Astrocyte (in vitro differentiated cells and primary cell): ENCODE data around the gene POU2F1. TPM values are rescaled to one million over a fixed set of nuclear protein-coding genes. Genes with fewer than 3 reads are reported as not detected.
A peak's percentile ranks its signal among the peaks of the same experiment; 100 is the strongest.

Experiments
- DNase-seq: peaks from one replicate; pipeline ENCODE4 v3.0.0-alpha.2; 2010; ENCODE audit warnings: low read depth
- FAIRE-seq: peaks from 2 replicates; lab custom pipeline; 2011; peaks lifted over from hg19 to GRCh38; lab: Jason Lieb, UNC
- H2AFZ ChIP-seq: 2 replicates; pipeline ENCODE4 v1.6.0; 2012; ENCODE audit warnings: low read depth, low read length, inconsistent platforms
- H3K27ac ChIP-seq: 2 replicates; pipeline ENCODE4 v1.5.1; 2011; ENCODE audit warnings: low read depth, low read length, inconsistent platforms
- H3K27me3 ChIP-seq: 2 replicates; pipeline ENCODE4 v1.6.0; 2011; ENCODE audit warnings: low read length, inconsistent platforms; ENCODE audit not compliant: insufficient read depth
- H3K36me3 ChIP-seq: 2 replicates; pipeline ENCODE4 v1.5.1; 2011; ENCODE audit warnings: low read length, inconsistent platforms; ENCODE audit not compliant: insufficient read depth
- H3K4me1 ChIP-seq: 2 replicates; pipeline ENCODE4 v1.5.1; 2011; ENCODE audit warnings: low read length, inconsistent platforms; ENCODE audit not compliant: insufficient read depth
- H3K4me2 ChIP-seq: 2 replicates; pipeline ENCODE4 v1.6.0; 2012; ENCODE audit warnings: low read length, inconsistent platforms
- H3K4me3 ChIP-seq: 2 replicates; pipeline ENCODE4 v1.5.1; 2011; ENCODE audit warnings: low read depth, mild to moderate bottlenecking, low read length, inconsistent platforms; ENCODE audit not compliant: insufficient read depth
- H3K79me2 ChIP-seq: 2 replicates; pipeline ENCODE4 v1.6.0; 2012; ENCODE audit warnings: mild to moderate bottlenecking, low read length, inconsistent platforms; ENCODE audit not compliant: insufficient read depth
- H3K9ac ChIP-seq: 2 replicates; pipeline ENCODE4 v1.6.0; 2012; ENCODE audit warnings: mild to moderate bottlenecking, low read length, inconsistent platforms
- H3K9me3 ChIP-seq: 2 replicates; pipeline ENCODE4 v1.5.1; 2012; ENCODE audit warnings: low read depth, mild to moderate bottlenecking, low read length, inconsistent platforms; ENCODE audit not compliant: insufficient read depth
- H4K20me1 ChIP-seq: 2 replicates; pipeline ENCODE4 v1.6.0; 2012; ENCODE audit warnings: low read length, inconsistent platforms; ENCODE audit not compliant: insufficient read depth
- H3K27ac Mint-ChIP-seq: one replicate; pipeline ENCODE4 v1.8.0; 2021; ENCODE audit warnings: mild to moderate bottlenecking, mixed read lengths; ENCODE audit not compliant: unreplicated experiment
- H3K27me3 Mint-ChIP-seq: one replicate; pipeline ENCODE4 v1.8.0; 2021; ENCODE audit warnings: low read depth, mixed read lengths; ENCODE audit not compliant: unreplicated experiment
- H3K36me3 Mint-ChIP-seq: one replicate; pipeline ENCODE4 v1.8.0; 2021; ENCODE audit warnings: low read depth, mixed read lengths; ENCODE audit not compliant: unreplicated experiment
- H3K4me1 Mint-ChIP-seq: one replicate; pipeline ENCODE4 v1.8.0; 2021; ENCODE audit warnings: low read depth, mixed read lengths; ENCODE audit not compliant: unreplicated experiment
- H3K4me3 Mint-ChIP-seq: one replicate; pipeline ENCODE4 v1.8.0; 2021; ENCODE audit warnings: mild to moderate bottlenecking, moderate library complexity, mixed read lengths; ENCODE audit not compliant: unreplicated experiment
- H3K9me3 Mint-ChIP-seq: one replicate; pipeline ENCODE4 v1.8.0; 2021; ENCODE audit warnings: mild to moderate bottlenecking, mixed read lengths; ENCODE audit not compliant: unreplicated experiment
- CTCF ChIP-seq: IDR thresholded peaks from 2 replicates; pipeline ENCODE4 v1.5.1; 2011; ENCODE audit warnings: low read depth, mild to moderate bottlenecking, inconsistent platforms, low read length, moderate library complexity; ENCODE audit not compliant: insufficient read depth
- EZH2 ChIP-seq: IDR thresholded peaks from 2 replicates; pipeline ENCODE4 v1.6.1; 2012; ENCODE audit warnings: mild to moderate bottlenecking, low read length, inconsistent platforms; ENCODE audit not compliant: insufficient read depth
- total RNA-seq: library from RNA; stranded (reverse); gene quantifications from 2 replicates; pipeline ENCODE4 v1.2.1, GENCODE V29; 2021

The POU2F1 gene
- total RNA-seq, 1 donor from 2014 or later, result 21.7 TPM

- FAIRE-seq (no peak), DNase-seq (no peak)
- Histone ChIP-seq H3K27ac (no peak overlapping the region), H3K4me1 (peaks cover 3% of the 10 kb centered on the region), H3K79me2 (peaks cover 58% of the 10 kb centered on the region), H3K36me3 (no peaks in the 10 kb centered on the region), H2AFZ (no peak overlapping the region), H3K9me3 (no peaks in the 10 kb centered on the region), H3K4me2 (no peak overlapping the region), H3K4me3 (no peak overlapping the region), H4K20me1 (peaks cover 67% of the 10 kb centered on the region), H3K9ac (no peak overlapping the region), H3K27me3 (no peaks in the 10 kb centered on the region)
- TF ChIP-seq CTCF, result no peak
- TF ChIP-seq EZH2, result no peak
- H3K9me3 Mint-ChIP-seq, result no peaks in the 10 kb centered on the region
- peaks cover 33% of the 10 kb centered on the region for H3K4me1 Mint-ChIP-seq
- H3K4me3 Mint-ChIP-seq, result no peak overlapping the region
- no peaks in the 10 kb centered on the region for H3K27me3 Mint-ChIP-seq
- peak overlapping the region; percentile 5 for H3K27ac Mint-ChIP-seq
- no peaks in the 10 kb centered on the region for H3K36me3 Mint-ChIP-seq
Observed at GRCh38 chr1:167270349-167271092, 49.8 kb downstream of the POU2F1 start.

DNA sequence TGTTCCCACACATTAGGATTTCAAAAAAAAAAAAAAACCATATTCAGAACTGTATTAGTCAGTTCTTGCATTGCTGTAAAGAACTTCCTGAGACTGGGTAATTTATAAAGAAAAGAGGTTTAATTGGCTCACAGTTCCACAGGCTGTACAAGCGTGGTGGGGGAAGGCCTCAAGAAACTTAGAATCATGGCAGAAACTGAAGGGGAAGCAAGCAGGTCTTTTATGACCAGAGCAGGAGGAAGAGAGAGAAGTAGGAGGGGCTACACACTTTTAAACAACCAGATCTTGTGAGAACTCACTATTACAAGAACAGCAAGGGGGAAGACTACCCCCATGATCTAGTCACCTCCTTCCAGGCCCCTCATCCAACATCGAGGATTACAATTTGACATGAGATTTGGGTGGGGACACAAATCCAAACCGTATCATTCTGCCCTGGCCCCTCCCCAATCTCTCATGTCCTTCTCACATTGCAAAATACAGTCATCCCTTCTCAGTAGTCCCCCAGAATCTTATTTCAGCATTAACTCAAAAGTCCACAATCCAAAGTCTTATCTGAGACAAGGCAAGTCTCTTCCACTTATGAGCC, 51.8 kb downstream of the POU2F1 start:
- H3K4me1 Mint-ChIP-seq, result peaks cover 37% of the 10 kb centered on the region
- TF ChIP-seq EZH2 (no peak), CTCF (no peak)
- Histone ChIP-seq H3K9ac (no peak overlapping the region), H3K4me1 (peaks cover 3% of the 10 kb centered on the region), H3K36me3 (no peaks in the 10 kb centered on the region), H3K4me3 (no peak overlapping the region), H3K4me2 (no peak overlapping the region), H3K27ac (no peak overlapping the region), H3K79me2 (peaks cover 67% of the 10 kb centered on the region), H4K20me1 (peaks cover 61% of the 10 kb centered on the region), H3K27me3 (no peaks in the 10 kb centered on the region), H3K9me3 (no peaks in the 10 kb centered on the region), H2AFZ (no peak overlapping the region)
- FAIRE-seq (no peak), DNase-seq (no peak)
- H3K27ac Mint-ChIP-seq, result peak overlapping the region; percentile 49
- no peaks in the 10 kb centered on the region for H3K27me3 Mint-ChIP-seq
- no peaks in the 10 kb centered on the region for H3K9me3 Mint-ChIP-seq
- H3K36me3 Mint-ChIP-seq, result no peaks in the 10 kb centered on the region
- no peak overlapping the region for H3K4me3 Mint-ChIP-seq
